Mesenteric fat pad (tissue), 1 donor: Measurements from ENCODE around the gene C6orf132. TPM values are rescaled to one million over a fixed set of nuclear protein-coding genes. Genes with fewer than 3 reads are reported as not detected.
"Not testable (repeated sequence)": the region's sequence is repeated elsewhere in the genome, so short reads cannot be mapped to it uniquely, and the experiment has no call there.

ENCODE experiments used
- DNase-seq: peaks from one replicate; pipeline ENCODE4 v3.0.0-alpha.2; 2020; ENCODE audit warnings: low spot score
- total RNA-seq: library from RNA; stranded (reverse); fragmentation: NEBNext Ultra II Directional; extraction: Animal tissue kit (Norgen Biotek cat#: 25700); gene quantifications from one replicate; pipeline ENCODE4 v1.2.1, GENCODE V29; 2021
- donor health status: DM: yes; HTN: yes; CAD: no.

Gene C6orf132
- total RNA-seq, 1 donor from 2014 or later, result 1.3 TPM

GRCh38 chr6:42163981-42164380, 21.6 kb upstream of the C6orf132 start:
- no peak for DNase-seq

DNA sequence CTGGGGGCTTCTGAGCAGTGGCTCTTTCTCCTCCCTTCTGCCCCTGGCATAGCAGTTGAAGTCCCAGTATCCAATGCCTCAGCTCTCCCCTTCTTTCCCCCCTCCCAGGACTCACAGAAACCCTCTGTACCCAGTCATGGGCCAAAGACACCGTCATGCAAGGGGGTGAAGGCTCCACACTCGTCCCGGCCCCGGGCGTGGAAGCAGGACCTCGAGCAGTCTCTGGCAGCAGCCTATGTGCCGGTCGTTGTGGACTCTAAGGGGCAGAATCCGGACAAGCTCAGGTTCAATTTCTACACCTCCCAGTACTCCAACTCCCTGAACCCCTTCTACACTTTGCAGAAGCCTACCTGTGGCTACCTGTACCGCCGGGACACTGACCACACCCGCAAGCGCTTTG, 20.4 kb upstream of the C6orf132 start:
- no peak for DNase-seq

DNA sequence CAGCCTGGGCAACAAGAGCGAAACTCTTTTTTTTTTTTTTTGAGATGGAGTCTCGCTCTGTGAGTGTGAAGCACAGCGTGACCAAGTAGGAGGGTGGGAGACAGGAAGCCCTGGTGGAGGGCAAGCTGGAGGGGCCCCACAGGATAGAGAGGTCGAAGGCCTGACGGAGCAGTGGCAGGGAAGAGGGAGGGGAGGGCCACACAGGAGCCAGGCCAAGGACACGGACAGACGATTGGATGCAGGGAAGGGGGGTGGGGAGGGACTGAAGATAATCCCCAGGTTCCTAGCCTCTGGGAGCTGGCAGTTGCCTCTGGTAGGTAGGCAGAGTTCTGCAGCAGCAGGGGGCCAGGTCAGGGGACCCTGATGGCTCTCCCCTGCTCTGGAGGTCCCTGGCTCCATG, 20.0 kb upstream of the C6orf132 start:
- DNase-seq, result no peak

DNA sequence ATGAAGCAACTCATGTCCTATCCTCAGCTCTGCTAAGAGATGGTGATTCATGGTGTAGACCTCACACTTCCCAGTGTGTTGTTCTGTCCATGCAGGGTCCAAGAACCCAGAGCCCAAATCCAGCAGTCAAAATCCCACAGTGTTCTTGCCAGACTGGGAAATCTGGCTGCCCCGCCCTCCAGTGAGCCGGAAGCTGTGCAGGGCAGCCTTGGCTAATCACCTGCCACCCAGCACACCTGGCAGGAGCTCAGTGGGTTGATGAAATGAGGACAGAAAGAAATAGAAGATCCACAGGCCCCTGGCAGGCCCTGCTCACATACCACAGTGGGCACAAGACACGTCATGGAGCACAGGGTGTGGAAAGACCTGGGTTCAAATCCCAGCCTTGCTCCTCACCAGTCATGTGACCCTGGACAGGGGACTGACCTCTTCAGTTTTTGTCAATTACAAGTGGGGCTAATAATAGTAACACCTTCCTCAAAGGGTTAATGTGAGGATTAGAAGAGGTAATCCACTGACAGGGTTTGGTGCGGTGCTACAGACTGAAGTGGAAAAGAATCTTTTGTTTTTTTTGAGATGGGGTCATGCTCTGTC, 17.1 kb upstream of the C6orf132 start:
- no peak for DNase-seq

DNA sequence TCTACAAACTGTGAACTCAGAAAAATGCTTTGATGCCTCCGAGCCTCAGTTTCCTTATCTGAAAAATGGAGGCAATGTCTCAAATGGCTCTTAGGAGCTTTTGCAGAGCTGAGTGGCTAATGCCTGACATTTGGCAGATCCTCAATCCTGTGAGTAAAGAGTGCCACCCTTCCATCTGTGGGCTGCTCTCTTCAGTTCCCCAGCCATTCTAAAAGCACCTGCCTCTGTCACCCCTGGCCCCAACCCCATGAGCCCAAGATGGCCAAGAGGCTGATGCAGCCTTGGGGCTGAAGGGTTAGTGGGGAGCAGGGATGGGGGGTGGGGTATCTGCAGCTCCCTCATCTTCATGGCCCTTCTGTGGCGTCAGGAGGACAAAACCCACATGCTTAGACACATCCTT, 16.2 kb upstream of the C6orf132 start:
- no peak for DNase-seq

- DNase-seq, result no peak
Observed at GRCh38 chr6:42158011-42158410, 15.6 kb upstream of the C6orf132 start.

DNA sequence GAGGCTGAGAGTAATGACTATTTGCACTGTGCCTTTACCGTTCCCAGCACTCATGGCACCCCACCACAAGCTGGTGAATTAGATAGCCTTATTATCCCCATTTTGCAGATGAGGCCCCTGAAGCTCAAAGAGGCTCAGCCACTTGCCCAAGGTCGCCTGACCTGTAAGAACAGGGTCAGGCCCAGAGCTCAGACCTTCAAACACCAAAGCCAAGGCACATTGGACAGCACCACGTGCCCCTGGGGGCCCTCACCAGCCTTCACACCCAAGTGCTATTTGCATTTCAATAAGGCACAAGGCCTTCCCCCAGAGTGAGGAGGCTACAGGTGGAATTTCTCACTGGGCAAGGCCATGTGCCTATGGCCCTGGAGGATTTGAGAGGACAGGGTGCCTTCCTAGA, 14.2 kb upstream of the C6orf132 start:
- no peak for DNase-seq

DNA sequence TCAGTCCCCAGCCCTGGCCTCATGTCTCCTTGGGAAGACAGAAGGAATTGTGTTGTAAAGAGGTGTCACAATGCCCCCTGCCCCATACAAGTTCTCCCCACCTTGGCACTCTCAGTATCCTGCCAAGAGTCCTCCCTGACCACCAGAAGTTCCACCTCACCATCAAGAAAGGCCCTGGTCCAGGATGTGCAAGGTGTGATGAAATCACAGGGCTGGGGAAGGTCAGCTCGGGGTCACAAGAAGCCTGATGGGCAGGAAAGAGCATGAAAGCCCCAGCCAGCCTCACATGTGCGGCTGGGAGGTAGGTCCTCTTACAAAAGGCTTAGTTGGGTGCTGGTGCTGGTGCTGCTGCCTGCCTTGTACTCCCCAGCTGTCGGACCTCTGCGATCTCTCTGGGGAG, 12.9 kb upstream of the C6orf132 start:
- DNase-seq, result no peak

- no peak for DNase-seq
Observed at GRCh38 chr6:42154461-42155209, 12.2 kb upstream of the C6orf132 start.

- DNase-seq, result no peak
Observed at GRCh38 chr6:42153921-42154320, 11.5 kb upstream of the C6orf132 start.

DNA sequence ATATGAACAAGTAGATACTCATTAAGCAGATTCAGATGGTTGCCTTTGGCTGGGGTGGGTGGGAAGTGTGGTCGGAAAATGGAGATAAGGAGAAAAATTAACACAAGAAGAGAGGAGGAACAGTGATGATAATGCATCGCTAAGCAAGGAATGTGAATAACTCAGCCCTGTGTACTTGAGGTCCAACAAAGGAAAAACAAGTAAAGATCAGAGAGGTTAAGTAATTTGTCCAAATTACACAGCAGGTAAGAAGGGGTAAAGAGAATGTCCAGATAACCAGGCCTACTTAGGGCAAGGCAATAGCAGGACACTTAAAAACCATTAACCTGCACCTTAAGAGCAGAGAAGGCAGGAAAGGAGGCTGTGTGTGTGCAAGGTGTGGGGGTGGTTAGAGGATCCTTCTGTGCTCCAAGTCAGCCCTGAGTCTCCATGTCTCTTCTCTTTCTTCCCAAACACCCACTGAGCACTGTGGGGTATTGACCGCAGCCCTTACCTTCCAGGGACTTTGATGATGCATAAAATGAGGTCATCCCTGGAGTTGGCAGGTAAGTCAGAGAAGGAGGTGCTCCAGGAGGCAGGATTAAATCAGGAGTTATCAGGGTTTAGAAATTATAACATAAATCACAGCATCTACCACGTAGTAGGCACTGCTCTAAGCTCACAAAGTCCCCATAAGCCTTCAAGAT, 10.3 kb upstream of the C6orf132 start:
- not testable (repeated sequence) for DNase-seq

DNA sequence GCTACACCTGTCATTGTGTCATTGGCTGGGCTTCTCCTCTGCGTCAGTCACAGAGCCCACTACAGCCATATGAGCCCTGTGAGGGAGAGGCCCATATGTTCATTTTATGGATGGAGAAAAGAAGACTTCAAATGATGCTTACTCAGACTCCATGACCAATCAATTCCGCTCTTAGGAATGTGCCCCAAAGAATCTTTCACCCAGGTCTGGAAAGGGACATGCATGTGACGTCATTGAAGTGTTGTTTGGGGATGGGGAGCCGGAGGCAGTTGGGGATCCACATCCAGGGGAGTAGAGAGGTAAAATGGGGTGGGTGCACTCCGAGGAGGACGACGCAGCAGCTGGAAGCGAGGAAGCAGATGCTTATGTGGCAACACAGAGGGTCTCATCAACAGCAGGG, 9.6 kb upstream of the C6orf132 start:
- DNase-seq, result no peak

GRCh38 chr6:42150254-42150653, 7.8 kb upstream of the C6orf132 start:
- no peak for DNase-seq

DNA sequence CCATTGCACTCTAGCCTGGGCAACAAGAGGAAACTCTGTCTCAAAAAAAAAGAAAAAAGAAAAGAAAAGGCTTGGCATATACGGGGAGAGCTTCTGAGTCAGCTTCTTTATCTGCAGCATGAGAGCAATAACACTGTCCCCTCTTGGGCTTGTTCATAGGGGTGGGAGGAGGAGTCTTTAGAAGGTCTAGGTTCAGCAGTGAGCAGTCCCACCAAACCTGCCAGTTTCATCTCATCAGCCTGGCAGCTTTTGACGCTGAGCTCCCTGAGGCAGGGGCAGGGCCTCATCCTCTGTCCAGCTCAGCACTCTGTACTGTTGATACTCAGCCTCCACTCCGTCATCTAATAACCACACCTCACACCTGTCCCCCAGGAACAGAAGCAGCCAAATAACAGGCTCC, 5.6 kb upstream of the C6orf132 start:
- no peak for DNase-seq

- no peak for DNase-seq
Observed at GRCh38 chr6:42147138-42147562, 4.7 kb upstream of the C6orf132 start.

GRCh38 chr6:42141603-42142117, 760 bp downstream of the C6orf132 start:
- no peak for DNase-seq

GRCh38 chr6:42140756-42141602, 1.4 kb downstream of the C6orf132 start:
- DNase-seq, result no peak

GRCh38 chr6:42140032-42140431, 2.4 kb downstream of the C6orf132 start:
- DNase-seq, result no peak

- no peak for DNase-seq
Observed at GRCh38 chr6:42138630-42139619, 3.5 kb downstream of the C6orf132 start.

DNA sequence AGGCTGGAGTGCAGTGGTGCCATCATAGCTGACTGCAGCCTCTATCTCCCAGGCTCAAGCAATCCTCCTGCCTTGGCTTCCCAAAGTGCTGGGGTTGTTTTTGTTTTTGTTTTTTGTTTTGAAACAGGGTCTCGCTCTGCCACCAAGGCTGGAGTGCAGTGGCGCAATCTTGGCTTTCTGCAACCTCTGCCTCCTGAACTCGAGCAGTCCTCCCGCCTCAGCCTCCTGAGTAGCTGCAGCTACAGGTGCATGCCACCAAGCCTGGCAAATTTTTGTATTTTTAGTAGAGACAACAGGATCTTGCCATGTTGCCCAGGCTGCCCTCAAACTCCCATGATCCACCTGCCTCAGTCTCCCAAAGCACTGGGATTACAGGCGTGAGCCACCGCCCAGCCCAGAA, 4.2 kb downstream of the C6orf132 start:
- DNase-seq, result no peak
